Adrenal gland (tissue), 12 donors: Measurements from ENCODE around the gene HIC1. TPM values are rescaled to one million over a fixed set of nuclear protein-coding genes. Genes with fewer than 3 reads are reported as not detected.

Experiments used
- DNase-seq, 7 donors: peaks; one replicate each; pipeline ENCODE4 v3.0.0-alpha.2; 2019 to 2020
- H3K27ac ChIP-seq, 5 donors: fragments of 200-600 bp; sonication (generic) in 4 of 5; 1 replicate in 3 of 5; 2 replicates in 2 of 5; pipeline versions ENCODE4 v1.5.1 to v1.8.0; 2016 to 2020; ENCODE audit warnings: mild to moderate bottlenecking in 1 of 5
- H3K27me3 ChIP-seq: fragments of 200-600 bp; 2 replicates; pipeline ENCODE4 v1.8.0; 2021
- H3K36me3 ChIP-seq, 2 donors: fragments of 200-600 bp; replicated peaks in 1 of 2; 1 replicate in 1 of 2; 2 replicates in 1 of 2; pipeline versions ENCODE4 v1.5.1 to v1.8.0; 2018 to 2022
- H3K4me1 ChIP-seq, 2 donors: fragments of 200-600 bp; replicated peaks in 1 of 2; 1 replicate in 1 of 2; 2 replicates in 1 of 2; pipeline versions ENCODE4 v1.5.1 to v1.8.0; 2018 to 2021
- H3K4me3 ChIP-seq, 4 donors: fragments of 200-600 bp; sonication (generic) in 3 of 4; one replicate each; pipeline ENCODE4 v1.5.1; 2016 to 2018
- H3K9me3 ChIP-seq, 3 donors: fragments of 200-600 bp; sonication (generic) in 1 of 3; replicated peaks in 1 of 3; 1 replicate in 2 of 3; 2 replicates in 1 of 3; pipeline versions ENCODE4 v1.5.1 to v1.8.0; 2016 to 2021
- POLR2A ChIP-seq, 2 donors: fragments of 450-650 bp; IDR thresholded peaks; one replicate each; pipeline ENCODE4 v1.6.1; 2017; ENCODE audit warnings: antibody characterized with exemption in 2 of 2, mild to moderate bottlenecking in 2 of 2, moderate library complexity in 1 of 2
- WGBS, 4 donors: extraction: QIAGEN DNeasy Blood & Tissue Kit in 2 of 4; methylation state at CpG; one replicate each; pipeline versions ENCODE4 v1.1.5 to v1.1.7; 2013 to 2017; 5-methylcytosine and 5-hydroxymethylcytosine counted together
- intact Hi-C, 2 donors: fragments of 100-400 bp; cut with DNase I; formaldehyde crosslinking; loops; one replicate each; pipeline versions ENCODE4 v1.14.1 to v1.15.0; 2022 to 2023
- polyA plus RNA-seq, 3 donors: library from polyadenylated mRNA; stranded (reverse); fragments of 200-250 nt in 2 of 3; fragments of 350-450 nt in 1 of 3; fragmentation: Illumina TruSeq in 1 of 3; extraction: RNeasy Lipid Tissue Mini Kit (QIAGEN cat#74804) in 1 of 3; gene quantifications; one replicate each; pipeline ENCODE4 v1.2.3, GENCODE V29; 2013 to 2014
- total RNA-seq, 9 donors: library from RNA; depleted of rRNA in 4 of 9; stranded (reverse); fragments of >200 nt in 4 of 9; fragments of 120-200 nt in 1 of 9; fragmentation: NEBNext Ultra II Directional in 1 of 9; extraction: Animal tissue kit (Norgen Biotek cat#: 25700) in 1 of 9; gene quantifications; one replicate each; pipeline versions ENCODE4 v1.1.0 to v1.2.4, GENCODE V29; 2013 to 2023
- TF ChIP-seq, protein P1 (sequence below), 6 experiments: fragments of 450-650 bp in 4 of 6; fragments of 200-600 bp in 2 of 6; sonication (generic) in 1 of 6; IDR thresholded peaks; 1 replicate in 5 of 6; 2 replicates in 1 of 6; pipeline versions ENCODE4 v1.5.1 to v1.8.0; 2016 to 2021; ENCODE audit warnings: antibody characterized with exemption in 6 of 6, mild to moderate bottlenecking in 2 of 6, moderate library complexity in 1 of 6
- donor health status: healthy with polysubstance abuse.
- donor health status: Bipolar disorder and iron deficiency.
- donor health status: DM: yes; HTN: yes; CAD: no.
- donor health status: DM: no; HTN: no; CAD: no.
- donor health status: DM: no; HTN: no; CAD: no.
- donor health status: DM: yes; HTN: yes; CAD: no.

The HIC1 gene
- total and polyA plus RNA-seq, 12 donors, result 0.92 to 61.8 (median 23.9) TPM

GRCh38 chr17:2095536-2095910, 40.6 kb downstream of the HIC1 start:
- TF ChIP-seq, protein P1, sequence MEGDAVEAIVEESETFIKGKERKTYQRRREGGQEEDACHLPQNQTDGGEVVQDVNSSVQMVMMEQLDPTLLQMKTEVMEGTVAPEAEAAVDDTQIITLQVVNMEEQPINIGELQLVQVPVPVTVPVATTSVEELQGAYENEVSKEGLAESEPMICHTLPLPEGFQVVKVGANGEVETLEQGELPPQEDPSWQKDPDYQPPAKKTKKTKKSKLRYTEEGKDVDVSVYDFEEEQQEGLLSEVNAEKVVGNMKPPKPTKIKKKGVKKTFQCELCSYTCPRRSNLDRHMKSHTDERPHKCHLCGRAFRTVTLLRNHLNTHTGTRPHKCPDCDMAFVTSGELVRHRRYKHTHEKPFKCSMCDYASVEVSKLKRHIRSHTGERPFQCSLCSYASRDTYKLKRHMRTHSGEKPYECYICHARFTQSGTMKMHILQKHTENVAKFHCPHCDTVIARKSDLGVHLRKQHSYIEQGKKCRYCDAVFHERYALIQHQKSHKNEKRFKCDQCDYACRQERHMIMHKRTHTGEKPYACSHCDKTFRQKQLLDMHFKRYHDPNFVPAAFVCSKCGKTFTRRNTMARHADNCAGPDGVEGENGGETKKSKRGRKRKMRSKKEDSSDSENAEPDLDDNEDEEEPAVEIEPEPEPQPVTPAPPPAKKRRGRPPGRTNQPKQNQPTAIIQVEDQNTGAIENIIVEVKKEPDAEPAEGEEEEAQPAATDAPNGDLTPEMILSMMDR (IDR thresholded peaks at IDR 0.05), result no peak
- no peak for TF ChIP-seq POLR2A (IDR thresholded peaks at IDR 0.05)
- no peak overlapping the region for H3K4me3 ChIP-seq
- 85 to 93% (median 89%) methylated on average over 6 to 10 of the region's 10 CpGs for WGBS, 4 donors

DNA sequence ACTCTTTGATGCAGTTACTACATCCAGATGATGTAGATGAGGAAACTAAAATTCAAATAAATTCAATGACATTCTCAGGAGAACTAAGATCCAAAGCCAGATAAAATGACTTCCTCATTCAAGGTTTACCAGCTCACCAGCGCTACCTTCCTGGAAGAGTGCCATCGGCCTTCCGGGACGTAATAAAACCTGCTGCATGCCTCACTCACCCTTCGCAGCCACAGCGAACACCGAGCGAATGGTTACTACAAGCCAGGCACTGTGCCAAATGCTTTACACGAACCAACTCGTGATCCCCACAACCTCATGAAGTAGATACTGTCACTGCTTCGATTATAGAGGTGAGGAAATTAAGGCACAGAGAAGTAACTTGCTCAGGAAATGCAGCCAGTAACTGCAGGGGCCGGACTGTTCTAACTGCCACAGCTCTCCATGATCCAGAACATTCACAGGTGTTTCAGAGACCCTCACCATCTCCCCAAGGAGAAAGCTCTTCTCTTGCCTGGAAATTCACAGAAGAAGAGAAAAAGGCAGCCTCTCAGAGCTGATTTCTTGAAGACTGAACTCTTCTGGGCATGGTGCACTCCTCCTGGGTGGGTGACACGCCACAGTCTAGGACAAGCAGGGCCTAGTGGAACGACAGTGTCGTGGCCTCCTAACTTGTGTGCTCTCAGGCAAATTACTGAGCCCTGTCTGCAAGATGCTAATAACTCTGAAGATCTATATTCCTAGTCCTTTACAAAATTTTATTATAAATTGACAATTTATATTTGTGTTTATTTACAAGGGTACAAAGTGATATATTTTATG, 46.8 kb downstream of the HIC1 start:
- H3K27me3 ChIP-seq, result no peaks in the 10 kb centered on the region
- no peaks in the 10 kb centered on the region for H3K9me3 ChIP-seq
- TF ChIP-seq, protein P1 (IDR thresholded peaks at IDR 0.05), result no peak
- TF ChIP-seq POLR2A (IDR thresholded peaks at IDR 0.05), result no peak
- peak overlapping the region in 2 of 5 donors; percentile 29 to 40 for H3K27ac ChIP-seq
- peak; percentile 56 to 89 (median 80) for DNase-seq
- H3K4me1 ChIP-seq, result peaks cover 0 to 28% of the 10 kb centered on the region in 2 donors
- intact Hi-C loops, result no loop called here
- WGBS, 4 donors, result 45 to 62% (median 52%) methylated on average over 9 to 15 of the region's 15 CpGs
- H3K4me3 ChIP-seq, result no peak overlapping the region
- H3K36me3 ChIP-seq, result no peaks in the 10 kb centered on the region

More at GRCh38 chr17:2095536-2095910, 40.6 kb downstream of the HIC1 start:
- peak overlapping the region in 1 of 5 donors; percentile 51 for H3K27ac ChIP-seq
- no peak for DNase-seq
- H3K27me3 ChIP-seq, result no peaks in the 10 kb centered on the region
- intact Hi-C loops, result no loop called here
- H3K9me3 ChIP-seq, result no peaks in the 10 kb centered on the region
- peaks cover 0 to 5% of the 10 kb centered on the region in 2 donors for H3K4me1 ChIP-seq
- H3K36me3 ChIP-seq, result no peaks in the 10 kb centered on the region

DNA sequence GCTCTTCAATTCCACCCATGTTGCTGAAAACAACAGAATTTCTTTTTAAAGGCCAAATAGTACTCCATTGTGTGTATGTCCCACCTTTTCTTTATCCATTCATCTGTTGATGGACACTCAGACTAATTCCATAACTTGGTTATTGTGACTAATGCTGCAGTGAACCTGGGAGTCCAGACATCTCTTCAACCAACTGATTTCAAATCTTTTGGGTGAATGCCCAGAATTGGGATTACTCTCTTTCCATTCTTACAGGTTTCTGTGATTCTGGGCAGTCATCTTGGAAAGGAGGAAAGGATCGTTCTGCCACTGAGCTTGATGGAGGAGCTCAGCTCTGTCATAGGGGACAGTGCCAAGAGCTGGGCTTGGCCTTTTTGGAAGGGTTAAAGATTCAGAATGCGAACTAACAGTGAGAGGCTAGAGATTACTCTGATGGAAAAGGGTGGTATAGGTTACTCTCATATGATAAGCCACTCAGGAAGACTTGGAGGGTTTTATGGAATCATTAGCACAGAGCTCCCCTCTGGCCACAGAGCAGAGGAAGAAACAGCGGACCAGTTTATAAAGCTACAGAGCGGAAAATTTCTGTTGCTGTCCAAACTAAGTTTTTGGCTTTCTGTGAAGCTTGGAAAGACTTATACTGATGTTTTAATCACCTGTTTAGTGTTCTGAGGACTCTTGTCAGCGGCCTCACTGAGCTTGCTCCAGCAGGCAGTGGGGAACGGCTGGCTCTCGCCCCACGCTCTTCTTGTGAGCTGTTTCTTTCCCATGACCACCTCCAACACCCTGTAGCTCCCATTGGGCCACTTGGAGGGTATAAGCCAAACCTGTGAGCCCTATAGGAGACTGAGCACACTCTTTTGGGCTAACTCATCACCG, 48.3 kb downstream of the HIC1 start:
- 80 to 92% (median 88%) methylated on average over 9 of the region's 9 CpGs for WGBS, 4 donors
- H3K27ac ChIP-seq, result peak overlapping the region in 2 of 5 donors; percentile 31 to 32
- peak in 1 of 7 donors; percentile 26 for DNase-seq
- peaks cover 0 to 33% of the 10 kb centered on the region in 2 donors for H3K4me1 ChIP-seq
- no peak overlapping the region for H3K4me3 ChIP-seq
- no peaks in the 10 kb centered on the region for H3K9me3 ChIP-seq
- H3K27me3 ChIP-seq, result no peaks in the 10 kb centered on the region
- intact Hi-C loops, result no loop called here
- no peaks in the 10 kb centered on the region for H3K36me3 ChIP-seq
- TF ChIP-seq POLR2A (IDR thresholded peaks at IDR 0.05), result no peak
- TF ChIP-seq, protein P1 (IDR thresholded peaks at IDR 0.05), result no peak

- no peak for DNase-seq
- WGBS, 4 donors, result 82 to 100% (median 87%) methylated on average over 1 of the region's 1 CpG
- TF ChIP-seq, protein P1 (IDR thresholded peaks at IDR 0.05), result no peak
- TF ChIP-seq POLR2A (IDR thresholded peaks at IDR 0.05), result no peak
- Histone ChIP-seq H3K9me3 (no peaks in the 10 kb centered on the region), H3K4me3 (no peak overlapping the region), H3K36me3 (no peaks in the 10 kb centered on the region), H3K27ac (peak overlapping the region in 2 of 5 donors; percentile 53 to 75), H3K27me3 (no peaks in the 10 kb centered on the region), H3K4me1 (peaks cover 0 to 33% of the 10 kb centered on the region in 2 donors)
- intact Hi-C loops, result no loop called here
Measured at GRCh38 chr17:2105663-2106062, 50.8 kb downstream of the HIC1 start.
